Caco-2 (cell line): ENCODE results near the gene RALGAPB. TPM values are rescaled to one million over a fixed set of nuclear protein-coding genes. Genes with fewer than 3 reads are reported as not detected.

Experiments
- Bru-seq: library from RNA; stranded (reverse); fragments of 400-500 nt; gene quantifications from one replicate; lab custom pipeline; 2021; lab: Mats Ljungman, UMichigan
- BruChase-seq, 2 experiments: library from RNA; stranded (reverse); fragments of 400-500 nt; gene quantifications; one replicate each; lab custom pipeline; 2021; lab: Mats Ljungman, UMichigan
- BruUV-seq: library from RNA; stranded (reverse); fragments of 400-500 nt; replicated peaks from 2 replicates; lab custom pipeline; 2021; lab: Mats Ljungman, UMichigan
- CTCF ChIA-PET: fragments of 300-600 bp; sonication (Branson Sonifier 250); formaldehyde crosslinking; loops from one replicate; lab custom pipeline; 2022; ENCODE audit warnings: antibody characterized with exemption; lab: Charles Lee
- POLR2A ChIA-PET: fragments of 300-600 bp; sonication (Branson Sonifier 250); formaldehyde crosslinking; loops from one replicate; lab custom pipeline; 2022; ENCODE audit warnings: antibody characterized with exemption; lab: Charles Lee
- DNase-seq, 2 experiments: peaks; one replicate each; pipeline versions ENCODE4 v3.0.0 to v3.0.0-alpha.2; 2020 to 2022
- H3K27me3 ChIP-seq: replicated peaks from 2 replicates; pipeline ENCODE4 v1.6.0; 2011; ENCODE audit warnings: low read length; ENCODE audit not compliant: control insufficient read depth, insufficient read depth
- H3K36me3 ChIP-seq: 2 replicates; pipeline ENCODE4 v1.5.1; 2011; ENCODE audit warnings: low read length; ENCODE audit not compliant: control insufficient read depth, insufficient read depth
- H3K4me1 ChIP-seq: fragments of 250-450 bp; sonication (Bioruptor Pico); 2 replicates; pipeline ENCODE4 v1.5.1; 2020; ENCODE audit warnings: mild to moderate bottlenecking
- H3K4me3 ChIP-seq: 2 replicates; pipeline ENCODE4 v1.5.1; 2011; ENCODE audit warnings: low read depth, mild to moderate bottlenecking, control low read depth, low read length
- H3K9me3 ChIP-seq: fragments of 250-450 bp; sonication (Bioruptor Pico); 2 replicates; pipeline ENCODE4 v1.5.1; 2020; ENCODE audit warnings: mild to moderate bottlenecking, moderate library complexity
- H3K27ac Mint-ChIP-seq: one replicate; pipeline ENCODE4 v1.8.0; 2022; ENCODE audit warnings: mixed read lengths; ENCODE audit not compliant: unreplicated experiment
- H3K27me3 Mint-ChIP-seq: one replicate; pipeline ENCODE4 v1.8.0; 2022; ENCODE audit warnings: mixed read lengths; ENCODE audit not compliant: insufficient read depth, unreplicated experiment
- H3K36me3 Mint-ChIP-seq: one replicate; pipeline ENCODE4 v1.8.0; 2022; ENCODE audit warnings: mild to moderate bottlenecking, mixed read lengths; ENCODE audit not compliant: insufficient read depth, unreplicated experiment
- H3K4me1 Mint-ChIP-seq: one replicate; pipeline ENCODE4 v1.8.0; 2022; ENCODE audit warnings: low read depth, mixed read lengths; ENCODE audit not compliant: unreplicated experiment
- H3K4me3 Mint-ChIP-seq: one replicate; pipeline ENCODE4 v1.8.0; 2022; ENCODE audit warnings: mild to moderate bottlenecking, moderate library complexity, mixed read lengths; ENCODE audit not compliant: unreplicated experiment
- H3K9me3 Mint-ChIP-seq: one replicate; pipeline ENCODE4 v1.8.0; 2022; ENCODE audit warnings: mixed read lengths; ENCODE audit not compliant: unreplicated experiment
- intact Hi-C: fragments of 100-400 bp; cut with micrococcal nuclease; formaldehyde crosslinking; loops from one replicate; pipeline ENCODE4 v1.10.0; 2022; ENCODE audit not compliant: unreplicated experiment
- long read RNA-seq: library from polyadenylated mRNA; stranded (forward); transcript quantifications from one replicate; pipeline ENCODE4 v2.0.0, GENCODE V29; 2022
- total RNA-seq: library from RNA; stranded (reverse); gene quantifications from 2 replicates; pipeline ENCODE4 v1.2.3, GENCODE V29; 2022
- TF ChIP-seq, protein P1 (sequence below), 2 experiments: fragments of 200-600 bp in 1 of 2; IDR thresholded peaks; 1 replicate in 1 of 2; 2 replicates in 1 of 2; pipeline versions ENCODE4 v1.5.1 to v1.8.0; 2011 to 2022; ENCODE audit warnings: antibody characterized with exemption in 1 of 2, control low read depth in 1 of 2, inconsistent platforms in 1 of 2, low read depth in 1 of 2, low read length in 1 of 2, mild to moderate bottlenecking in 1 of 2, moderate library complexity in 1 of 2; ENCODE audit not compliant: insufficient read depth in 1 of 2, severe bottlenecking in 1 of 2, unreplicated experiment in 1 of 2

The RALGAPB gene
- 69.1 and 72.3 TPM in 2 replicates for total RNA-seq
- Bru-seq, nascent RNA, result percentile 95 among the genes with signal in this experiment
- percentile 96 among the genes with signal in this experiment for BruChase-seq, experiment 1, labeled RNA remaining after a 2-hour chase
- BruChase-seq, experiment 2, labeled RNA remaining after a 6-hour chase, result percentile 93 among the genes with signal in this experiment
- long read RNA-seq, full-length matches to known transcripts, result 7 of 38 reads
- long read RNA-seq, partial matches to known transcripts, result 5 of 38 reads
- long read RNA-seq, other reads (novel, unspliced or antisense), result 26 of 38 reads

- no TSS peak for BruUV-seq
- Mint-ChIP-seq H3K4me3 (peak within 1 kb of the TSS; percentile 80), H3K4me1 (peaks cover 27% of the 10 kb centered on the region), H3K27ac (peak within 1 kb of the TSS; percentile 54), H3K36me3 (peaks cover 21% of the 10 kb centered on the region), H3K9me3 (no peaks in the 10 kb centered on the region), H3K27me3 (no peaks in the 10 kb centered on the region)
- H3K4me1 ChIP-seq, result peaks cover 15% of the 10 kb centered on the region
- H3K36me3 ChIP-seq, result no peaks in the 10 kb centered on the region
- TF ChIP-seq, protein P1, sequence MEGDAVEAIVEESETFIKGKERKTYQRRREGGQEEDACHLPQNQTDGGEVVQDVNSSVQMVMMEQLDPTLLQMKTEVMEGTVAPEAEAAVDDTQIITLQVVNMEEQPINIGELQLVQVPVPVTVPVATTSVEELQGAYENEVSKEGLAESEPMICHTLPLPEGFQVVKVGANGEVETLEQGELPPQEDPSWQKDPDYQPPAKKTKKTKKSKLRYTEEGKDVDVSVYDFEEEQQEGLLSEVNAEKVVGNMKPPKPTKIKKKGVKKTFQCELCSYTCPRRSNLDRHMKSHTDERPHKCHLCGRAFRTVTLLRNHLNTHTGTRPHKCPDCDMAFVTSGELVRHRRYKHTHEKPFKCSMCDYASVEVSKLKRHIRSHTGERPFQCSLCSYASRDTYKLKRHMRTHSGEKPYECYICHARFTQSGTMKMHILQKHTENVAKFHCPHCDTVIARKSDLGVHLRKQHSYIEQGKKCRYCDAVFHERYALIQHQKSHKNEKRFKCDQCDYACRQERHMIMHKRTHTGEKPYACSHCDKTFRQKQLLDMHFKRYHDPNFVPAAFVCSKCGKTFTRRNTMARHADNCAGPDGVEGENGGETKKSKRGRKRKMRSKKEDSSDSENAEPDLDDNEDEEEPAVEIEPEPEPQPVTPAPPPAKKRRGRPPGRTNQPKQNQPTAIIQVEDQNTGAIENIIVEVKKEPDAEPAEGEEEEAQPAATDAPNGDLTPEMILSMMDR (IDR thresholded peaks at IDR 0.05; ENCODE audit: insufficient read depth in 1 of 2, low read depth in 1 of 2, low read length in 1 of 2, severe bottlenecking in 1 of 2, unreplicated experiment in 1 of 2), result peak; percentile 86 to 92
- H3K27me3 ChIP-seq, result no peaks in the 10 kb centered on the region
- H3K9me3 ChIP-seq, result no peaks in the 10 kb centered on the region
- peak within 1 kb of the TSS; percentile 78 for H3K4me3 ChIP-seq
- POLR2A ChIA-PET, result interaction anchor here (0.6 to 3.0 kb wide), 28 partner anchors 12 to 1423 kb away, joined by 3 to 104 read pairs (median 4); partner anchors contain the start of genes DHX35 and SNHG17
- CTCF ChIA-PET, result interaction anchor here (0.6 to 2.9 kb wide), 24 partner anchors 11 to 415 kb away, joined by 3 to 73 read pairs (median 4); partner anchors contain the start of gene SNHG17
- DNase-seq, result peak; percentile 100
- intact Hi-C loops, result loop anchor here (1.0 to 2.0 kb wide), 3 partner anchors 26 to 82 kb away; partner anchors contain the start of gene SNHG17
Measured at GRCh38 chr20:38472513-38473366, at the start of gene RALGAPB. TSS of gene RALGAPB (plus strand) at chr20:38472843. CDS start at chr20:38488433, 15,590 bp downstream.

DNA sequence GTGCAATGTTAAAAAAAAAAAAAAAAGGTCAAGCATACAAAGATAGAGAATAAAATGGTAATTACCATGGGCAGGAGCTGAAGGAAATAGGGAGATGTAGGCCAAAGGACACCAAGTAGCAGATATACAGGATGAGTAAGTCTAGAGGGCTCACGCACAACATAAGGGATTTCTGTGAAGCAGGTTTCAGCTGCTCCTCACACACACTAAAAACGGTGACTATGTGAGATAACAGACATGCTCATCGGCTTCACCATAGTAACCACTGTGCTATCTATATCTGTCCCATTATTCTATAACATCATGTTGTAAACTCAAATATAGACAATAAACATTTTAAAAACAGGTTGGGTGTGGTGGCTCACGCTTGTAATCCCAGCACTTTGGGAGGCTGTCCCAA is 49.1 kb upstream of the RALGAPB start:
- POLR2A ChIA-PET, result interaction anchor here (1.1 kb wide), 1 partner anchor 12 kb away, joined by 4 read pairs; the partner anchor contains the start of gene SNHG17
- CTCF ChIA-PET, result interaction anchor here (0.6 to 1.7 kb wide), 3 partner anchors 11 to 50 kb away, joined by 3 to 6 read pairs (median 3); no protein-coding TSS in a partner anchor
- H3K4me3 Mint-ChIP-seq, result no peak overlapping the region

More for the DNA sequence above, 49.1 kb upstream of the RALGAPB start:
- H3K36me3 ChIP-seq, result peaks cover 35% of the 10 kb centered on the region
- H3K27me3 ChIP-seq, result no peaks in the 10 kb centered on the region
- Mint-ChIP-seq H3K27me3 (no peaks in the 10 kb centered on the region), H3K9me3 (no peaks in the 10 kb centered on the region), H3K27ac (no peak overlapping the region), H3K36me3 (peaks cover 100% of the 10 kb centered on the region), H3K4me1 (peaks cover 15% of the 10 kb centered on the region)
- TF ChIP-seq, protein P1 (IDR thresholded peaks at IDR 0.05; ENCODE audit: insufficient read depth in 1 of 2, low read depth in 1 of 2, low read length in 1 of 2, severe bottlenecking in 1 of 2, unreplicated experiment in 1 of 2), result no peak
- BruUV-seq, result no TSS peak
- intact Hi-C loops, result no loop called here
- H3K4me3 ChIP-seq, result no peak overlapping the region
- DNase-seq, result no peak
- H3K9me3 ChIP-seq, result no peaks in the 10 kb centered on the region
- H3K4me1 ChIP-seq, result no peaks in the 10 kb centered on the region
